GM18519 (cell line): ENCODE results near the gene RTP5.
"Not testable (repeated sequence)": the region's sequence is repeated elsewhere in the genome, so short reads cannot be mapped to it uniquely, and the experiment has no call there.

ENCODE experiments used
- ATAC-seq: cut with Tn5 transposase; IDR thresholded peaks from one replicate; pipeline ENCODE4 v1.9.1; 2021; ENCODE audit warnings: mild to moderate bottlenecking, moderate library complexity; ENCODE audit not compliant: unreplicated experiment, low FRiP score

Gene RTP5

DNA sequence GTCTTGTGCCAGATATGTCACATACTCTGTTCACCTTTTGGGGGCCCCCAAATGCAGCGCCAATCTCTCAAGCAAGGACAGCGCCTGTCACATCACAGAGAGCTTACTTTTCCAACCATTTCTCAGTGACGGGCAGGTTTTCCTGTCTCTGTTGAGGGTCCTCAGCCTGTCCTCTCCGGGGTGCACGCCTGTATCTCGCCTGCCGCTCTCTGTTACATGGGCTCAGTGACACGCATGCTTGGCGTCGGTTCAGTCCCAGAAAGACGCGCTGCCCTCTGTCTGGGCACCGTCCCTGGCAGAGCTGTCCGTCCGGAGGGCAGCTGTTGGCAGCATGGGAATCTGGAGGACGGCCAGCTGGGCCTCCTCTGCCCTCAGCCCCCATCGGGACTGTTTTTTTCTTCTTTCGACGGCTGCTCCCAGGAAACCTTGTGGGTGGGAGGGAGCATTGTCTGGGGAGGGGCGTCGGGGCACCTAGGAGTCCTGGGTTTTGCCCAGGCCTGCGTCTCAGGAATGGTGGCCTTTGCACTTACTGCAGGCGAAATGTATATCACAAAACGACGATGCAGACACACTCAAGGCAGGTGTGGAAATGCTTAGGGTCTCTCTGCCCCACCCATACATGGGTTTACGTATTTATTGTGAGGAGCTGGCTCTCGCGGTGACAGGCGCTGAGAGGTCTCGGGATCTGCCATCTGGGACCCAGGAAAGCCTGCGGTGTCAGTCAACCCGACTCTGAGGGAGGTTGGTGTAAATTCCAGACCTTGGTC, 30.9 kb downstream of the RTP5 start:
- ATAC-seq: no peak

DNA sequence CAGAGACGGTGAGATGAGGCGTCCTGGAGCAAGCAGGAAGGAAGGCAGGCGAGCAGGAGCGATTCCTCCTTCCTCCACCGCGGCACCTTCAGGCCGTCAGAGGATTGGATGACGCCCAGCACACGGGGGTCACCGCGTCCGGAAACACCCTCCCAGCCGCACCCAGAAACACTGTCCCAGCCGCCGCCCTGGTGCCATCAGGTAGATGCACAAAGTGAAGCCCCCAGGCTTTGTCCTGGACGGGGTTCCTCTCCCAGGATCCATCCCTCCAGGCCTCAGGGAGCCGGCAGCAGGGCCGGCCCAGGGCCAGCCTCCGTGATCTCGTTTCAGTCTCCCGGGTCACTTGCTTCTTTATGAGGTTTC, 31.5 kb downstream of the RTP5 start:
- no peak for ATAC-seq

DNA sequence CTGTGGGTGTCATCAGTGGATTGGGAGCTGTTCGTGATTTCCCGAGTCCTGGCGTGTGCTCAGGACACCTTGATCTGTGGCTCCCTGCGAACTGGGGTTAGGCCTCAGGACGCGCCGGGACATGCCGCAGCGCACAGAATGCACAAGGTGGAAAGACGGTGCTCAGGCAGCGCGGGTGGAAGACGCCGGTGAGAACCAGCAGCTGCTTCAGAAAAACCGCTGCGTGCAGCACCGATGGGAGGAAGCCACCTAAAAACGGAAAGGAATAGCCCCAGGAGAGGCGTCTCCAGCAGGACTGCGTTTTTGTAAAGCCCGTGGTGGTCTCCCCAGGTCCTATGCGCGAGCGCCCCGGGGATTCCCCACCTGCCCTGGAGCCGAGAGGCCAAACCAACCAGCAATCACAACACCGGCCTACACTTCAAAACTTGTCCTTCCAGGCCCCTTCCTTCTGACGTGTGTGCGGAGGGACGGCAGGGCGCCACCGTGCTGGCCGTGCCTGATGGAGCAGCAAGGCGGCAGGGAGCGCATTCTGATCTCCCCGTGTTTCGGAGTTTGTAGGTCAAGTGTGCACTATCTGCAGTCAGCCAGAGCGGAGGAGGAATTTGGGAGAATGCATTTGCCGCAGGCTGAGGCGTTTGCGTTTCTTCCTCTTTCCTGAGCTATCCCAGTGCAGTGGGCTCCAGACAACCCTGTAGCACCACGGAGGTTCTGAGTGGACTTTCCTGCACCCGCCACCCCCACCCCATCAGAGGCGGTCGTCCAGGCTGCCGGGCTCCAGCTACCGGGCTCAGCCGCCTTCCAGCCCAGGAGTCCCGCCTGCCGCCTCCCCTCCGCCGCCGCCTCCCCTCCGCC, 32.2 kb downstream of the RTP5 start:
- ATAC-seq: no peak

DNA sequence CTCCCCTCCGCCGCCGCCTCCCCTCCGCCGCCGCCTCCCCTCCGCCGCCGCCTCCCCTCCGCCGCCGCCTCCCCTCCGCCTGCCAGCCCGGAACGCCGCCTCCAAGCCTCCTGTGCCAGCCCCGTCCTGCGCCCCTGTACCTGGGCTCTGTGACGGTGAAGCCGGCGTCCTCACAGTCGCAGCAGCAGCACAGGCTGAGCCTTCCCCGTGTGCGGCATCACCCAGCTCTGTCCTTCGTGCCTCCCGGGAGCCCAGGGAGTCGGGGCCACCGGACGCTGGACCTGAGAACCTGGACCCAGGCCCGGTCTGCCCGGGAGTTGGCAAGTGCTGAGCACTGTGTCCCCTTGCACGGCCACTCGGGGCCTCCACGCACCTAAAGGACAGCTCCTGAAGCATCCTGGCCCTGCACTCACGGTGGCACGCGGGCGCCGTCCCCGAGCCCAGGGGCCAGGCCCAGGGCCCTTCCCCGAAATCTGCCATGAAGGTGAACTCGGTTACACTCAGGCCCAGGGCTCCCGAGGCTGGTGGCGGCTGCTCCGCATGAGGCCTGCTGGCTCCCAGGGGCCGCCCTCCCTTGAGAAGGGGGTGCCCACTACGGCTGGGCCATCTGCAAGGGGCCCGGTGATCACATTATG, 32.9 kb downstream of the RTP5 start:
- ATAC-seq: no peak

DNA sequence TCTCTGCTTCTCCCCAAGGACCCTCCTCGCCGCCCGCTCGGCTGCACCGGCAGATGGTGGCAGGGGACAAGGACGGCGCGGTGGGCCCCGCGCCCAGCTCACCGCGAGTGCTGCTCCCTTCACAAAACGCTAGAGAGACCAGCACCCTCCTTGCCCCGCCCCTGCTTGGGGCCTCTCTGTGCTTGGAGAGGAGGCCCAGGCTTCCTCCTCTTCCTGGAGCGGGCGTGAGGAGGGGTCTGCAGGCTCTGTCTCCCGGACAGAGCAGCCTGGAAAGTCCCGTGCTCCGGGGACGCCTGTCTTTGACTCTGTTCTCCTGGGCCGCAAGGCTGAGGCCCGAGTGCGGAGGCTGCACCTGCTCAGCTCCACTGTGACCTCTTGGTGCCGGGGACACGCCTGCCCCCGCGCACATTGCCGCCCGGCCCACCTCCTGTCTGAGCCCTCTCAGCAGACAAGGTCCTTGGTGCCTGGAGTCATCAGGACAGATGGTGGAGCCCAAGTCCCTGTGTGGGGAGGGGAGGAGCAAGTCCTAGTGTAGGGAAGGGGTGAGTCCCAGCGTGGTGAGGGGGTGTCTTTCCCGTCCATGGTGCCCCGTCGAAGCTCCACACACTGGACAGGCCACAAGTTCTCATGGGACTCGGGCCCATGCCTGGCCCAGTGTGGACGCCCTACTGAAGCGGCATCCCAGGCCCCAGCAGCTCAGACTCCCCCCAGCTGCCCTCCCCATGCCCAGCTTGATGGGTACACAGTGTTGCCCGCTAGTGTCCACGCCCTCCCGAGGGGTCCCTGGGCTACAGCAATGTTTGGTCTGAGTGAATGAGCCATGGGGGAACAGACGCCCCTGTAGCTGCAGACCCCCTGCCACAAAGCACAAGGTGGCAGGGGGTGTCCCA, 33.8 kb downstream of the RTP5 start:
- no peak for ATAC-seq

DNA sequence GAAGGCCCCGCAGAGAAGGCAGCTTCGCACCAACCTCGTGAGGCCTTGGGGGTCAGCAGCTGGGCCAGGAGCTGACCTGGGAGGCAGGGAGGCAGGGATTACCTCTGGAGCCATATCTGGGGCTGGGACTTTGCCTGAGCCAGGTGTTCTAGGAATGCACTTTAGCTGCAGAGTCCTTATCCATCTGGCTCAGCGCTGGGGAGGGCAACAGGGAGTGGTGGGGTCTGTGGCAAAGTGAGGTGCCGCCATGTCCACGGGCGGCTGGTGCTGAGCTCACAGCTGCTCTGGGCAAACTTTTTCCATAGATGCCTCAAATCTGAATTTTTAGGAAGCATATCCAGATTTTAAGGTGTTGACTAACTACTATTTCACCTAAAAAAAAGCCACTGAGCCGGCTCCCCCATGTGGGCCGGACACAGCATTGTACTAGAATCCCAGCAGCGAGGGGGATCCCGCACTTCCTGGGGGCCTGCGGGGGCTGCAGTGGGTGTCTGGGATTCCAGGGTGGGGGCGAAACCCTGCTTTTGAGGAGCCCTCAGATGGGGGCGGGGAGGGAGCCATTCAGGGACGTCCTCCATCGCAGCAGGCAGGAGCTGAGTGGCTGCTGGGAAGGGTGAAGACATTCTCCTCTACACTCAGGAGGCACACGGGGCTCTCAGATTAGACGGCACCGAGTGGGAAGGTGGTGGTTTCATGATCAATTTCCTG, 34.6 kb downstream of the RTP5 start:
- no peak for ATAC-seq

DNA sequence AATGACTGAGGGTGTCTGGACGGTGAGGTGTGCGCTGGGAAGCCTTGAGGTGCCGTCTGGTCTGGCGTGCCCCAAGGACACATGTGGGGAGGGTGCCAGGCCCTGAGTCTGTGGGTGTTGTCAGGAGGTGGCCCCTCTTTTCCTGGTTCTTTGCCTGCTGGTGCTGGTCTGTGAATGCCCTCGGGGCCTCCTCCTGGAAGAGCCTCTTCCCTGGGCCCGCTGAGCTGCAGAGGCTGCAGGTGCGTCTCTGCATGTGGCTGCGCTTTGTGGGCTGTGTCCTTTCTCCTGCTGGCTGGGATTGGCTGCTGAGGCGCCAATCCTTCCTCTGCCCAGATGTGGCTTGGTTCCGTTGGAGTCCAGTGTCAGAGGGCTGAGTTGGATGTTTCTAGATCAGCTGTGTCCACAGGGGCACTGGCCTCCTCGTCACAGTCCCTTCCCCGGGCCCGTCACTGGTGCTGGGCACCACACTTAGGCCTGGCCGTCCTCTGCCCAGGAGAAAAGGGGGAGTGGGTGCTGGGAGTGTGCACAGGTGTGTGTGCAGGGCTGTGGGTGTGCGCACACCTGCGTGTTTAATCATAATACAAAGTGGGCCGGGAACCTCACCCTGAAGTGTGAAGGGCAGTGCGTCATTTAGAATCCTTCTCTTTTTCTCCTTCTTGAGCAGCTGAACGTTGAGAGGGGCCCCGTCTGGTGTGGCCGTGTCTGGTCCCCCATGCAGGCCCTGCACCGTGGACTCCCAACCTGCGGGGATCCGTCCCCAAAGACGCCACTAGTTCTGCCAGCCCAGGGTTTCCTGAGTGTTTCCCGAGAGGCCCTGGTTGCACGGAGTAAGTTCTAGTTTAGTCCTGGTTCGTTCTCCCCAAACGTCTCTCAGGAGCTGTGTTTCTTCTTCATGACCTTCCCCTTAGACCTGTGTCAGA, 35.5 kb downstream of the RTP5 start:
- ATAC-seq: no peak

DNA sequence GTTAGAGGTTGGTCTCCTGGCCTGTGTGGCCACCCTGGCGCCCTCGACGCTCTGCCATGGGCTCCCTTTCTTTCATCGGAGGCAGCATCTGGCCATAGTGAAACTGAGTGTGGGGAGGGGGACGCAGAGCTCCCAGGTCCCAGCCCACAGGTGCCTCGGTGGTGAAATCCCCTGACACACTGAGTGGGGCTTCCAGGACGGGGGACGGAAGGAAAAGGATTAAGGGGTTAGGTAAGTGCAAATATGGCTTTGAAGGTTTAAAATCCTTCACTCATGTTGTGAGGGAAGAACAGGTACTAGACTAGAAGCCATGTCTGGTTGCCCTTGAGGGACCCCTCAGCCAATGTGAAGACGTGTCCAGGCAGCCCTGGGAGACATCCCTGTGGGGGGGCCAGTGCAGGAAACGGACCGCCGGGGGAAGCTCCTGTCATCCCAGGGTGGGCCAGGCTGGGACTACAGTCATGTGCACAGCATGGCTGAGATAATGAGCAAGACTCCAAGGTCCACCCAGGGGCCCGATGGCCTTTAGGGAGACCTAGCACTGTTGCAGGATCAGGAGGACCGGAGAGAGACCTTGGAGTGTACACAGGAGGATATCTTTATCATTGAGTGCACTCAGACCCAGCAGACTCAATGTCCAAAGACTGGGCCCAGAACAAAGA, 36.3 kb downstream of the RTP5 start:
- ATAC-seq: no peak

DNA sequence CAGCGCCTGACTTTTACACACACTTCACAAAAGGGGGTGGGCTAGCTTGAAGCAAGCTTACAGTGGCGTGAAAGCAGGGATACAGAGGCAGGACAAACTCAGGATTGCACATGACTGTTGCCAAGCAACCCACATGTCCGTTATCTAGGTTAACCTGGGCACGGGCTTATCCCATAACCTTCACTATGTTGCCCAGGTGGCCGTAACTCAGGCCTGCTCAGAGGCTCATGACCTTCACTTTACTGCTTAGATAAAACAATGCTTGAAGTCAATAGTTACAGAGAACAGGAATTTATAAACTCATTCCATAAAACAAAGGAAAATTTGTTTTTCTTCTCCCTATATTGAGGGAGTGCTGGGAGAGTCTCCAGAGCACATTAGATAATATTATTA, 36.8 kb downstream of the RTP5 start:
- ATAC-seq: not testable (repeated sequence)

DNA sequence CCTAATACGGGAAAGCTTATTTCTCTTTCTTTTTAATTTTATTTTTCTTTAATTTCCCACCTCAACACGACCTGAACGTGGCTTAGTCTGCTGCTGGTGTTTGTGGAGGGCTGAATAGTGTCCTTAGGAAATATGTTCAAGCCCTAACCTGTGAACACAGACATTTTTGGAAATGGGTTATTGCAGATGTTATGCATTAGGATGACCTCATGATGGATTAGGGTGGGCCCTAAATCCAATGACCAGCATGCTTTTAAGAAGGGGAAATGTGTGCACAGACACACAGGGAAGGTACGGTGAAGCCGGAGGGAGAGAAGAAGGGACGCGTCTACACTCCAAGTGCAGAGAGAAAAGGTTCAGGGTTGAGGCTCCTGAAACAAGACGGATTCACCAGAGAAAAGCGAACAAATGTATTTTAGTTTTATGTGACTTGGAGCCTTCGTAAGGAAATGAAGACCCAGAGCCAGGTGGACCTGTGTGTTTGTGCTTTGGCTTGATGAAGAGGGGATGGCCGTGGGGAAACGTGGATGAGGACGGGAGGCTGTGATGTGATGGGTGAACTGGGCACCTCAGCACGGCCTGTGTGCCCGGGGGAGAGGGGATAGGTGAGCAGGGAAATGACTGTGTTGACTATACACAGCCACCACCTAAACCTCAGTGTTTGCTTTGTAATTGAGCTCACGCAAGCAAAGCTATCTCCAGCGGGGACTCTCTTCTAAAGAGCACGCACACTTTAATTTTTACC, 37.5 kb downstream of the RTP5 start:
- ATAC-seq: no peak

DNA sequence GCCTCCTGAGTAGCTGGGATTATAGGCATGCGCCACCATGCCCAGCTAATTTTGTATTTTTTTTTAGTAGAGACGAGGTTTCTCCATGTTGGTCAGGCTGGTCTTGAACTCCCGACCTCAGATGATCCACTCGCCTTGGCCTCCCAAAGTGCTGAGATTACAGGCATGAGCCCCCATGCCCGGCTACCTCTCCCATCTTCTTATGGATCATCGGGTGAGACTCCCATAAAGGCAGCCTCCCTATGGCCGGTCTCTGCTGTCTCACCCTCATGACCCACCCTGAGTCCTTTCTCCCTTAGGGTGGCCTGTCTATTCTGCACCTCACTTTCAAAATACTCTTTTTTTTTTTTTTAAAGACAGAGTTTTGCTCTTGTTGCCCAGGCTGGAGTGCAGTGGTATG, 38.3 kb downstream of the RTP5 start:
- not testable (repeated sequence) for ATAC-seq

DNA sequence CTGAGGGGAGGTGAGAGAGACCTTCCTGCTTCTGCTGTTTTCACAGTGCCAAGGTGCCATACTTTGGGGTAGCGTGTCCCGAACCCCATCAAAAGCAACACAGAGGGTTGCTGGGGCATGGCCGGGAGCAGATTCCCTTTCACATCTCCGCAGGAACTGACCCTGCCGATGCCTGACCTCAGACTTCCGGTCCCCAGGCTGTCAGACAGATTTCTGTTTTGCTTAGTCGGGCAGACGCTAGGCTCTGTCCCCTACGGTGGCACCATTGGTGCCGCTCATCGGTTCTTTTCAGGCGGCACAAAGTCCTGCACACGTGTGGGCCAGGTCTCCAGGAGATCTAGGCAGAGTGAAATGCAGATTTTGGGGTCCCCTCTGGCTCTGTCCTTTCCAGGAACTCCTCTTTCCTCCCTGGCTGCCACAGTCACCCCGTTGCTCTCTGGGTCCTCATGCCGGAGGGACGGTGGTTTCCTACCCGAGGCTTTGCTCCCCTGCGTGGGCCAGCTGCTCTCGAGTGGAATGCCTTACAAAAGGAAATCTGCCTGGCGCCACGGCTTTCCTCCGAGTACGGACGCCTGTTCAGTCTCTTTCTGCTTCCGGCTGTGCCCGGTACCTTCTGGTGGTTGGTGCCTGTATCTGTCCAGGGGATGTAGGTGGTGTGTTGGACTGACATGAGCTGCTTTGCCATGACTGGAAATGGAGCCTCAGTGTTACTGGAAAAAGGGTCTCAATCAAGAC, 39.3 kb downstream of the RTP5 start:
- no peak for ATAC-seq

DNA sequence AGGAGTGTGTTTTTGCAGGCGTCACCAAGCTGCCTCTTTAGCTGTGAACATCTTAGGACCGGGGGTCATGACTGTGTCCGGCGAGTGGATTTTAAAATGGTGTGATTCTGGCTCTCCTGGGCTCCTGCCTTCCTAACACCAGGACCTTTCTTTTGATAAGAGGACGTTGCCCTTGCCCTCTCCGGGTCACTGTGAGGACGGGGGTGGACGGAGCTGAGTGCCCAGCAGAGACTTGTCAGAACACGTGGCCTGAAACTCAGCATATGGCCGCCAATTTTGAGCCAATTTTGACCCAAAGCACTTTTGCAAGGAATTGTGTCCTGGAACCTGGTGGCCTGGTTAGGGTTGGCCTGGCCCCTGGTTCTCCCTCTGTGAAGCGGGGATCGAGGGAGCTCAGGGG, 40.2 kb downstream of the RTP5 start:
- ATAC-seq: no peak

DNA sequence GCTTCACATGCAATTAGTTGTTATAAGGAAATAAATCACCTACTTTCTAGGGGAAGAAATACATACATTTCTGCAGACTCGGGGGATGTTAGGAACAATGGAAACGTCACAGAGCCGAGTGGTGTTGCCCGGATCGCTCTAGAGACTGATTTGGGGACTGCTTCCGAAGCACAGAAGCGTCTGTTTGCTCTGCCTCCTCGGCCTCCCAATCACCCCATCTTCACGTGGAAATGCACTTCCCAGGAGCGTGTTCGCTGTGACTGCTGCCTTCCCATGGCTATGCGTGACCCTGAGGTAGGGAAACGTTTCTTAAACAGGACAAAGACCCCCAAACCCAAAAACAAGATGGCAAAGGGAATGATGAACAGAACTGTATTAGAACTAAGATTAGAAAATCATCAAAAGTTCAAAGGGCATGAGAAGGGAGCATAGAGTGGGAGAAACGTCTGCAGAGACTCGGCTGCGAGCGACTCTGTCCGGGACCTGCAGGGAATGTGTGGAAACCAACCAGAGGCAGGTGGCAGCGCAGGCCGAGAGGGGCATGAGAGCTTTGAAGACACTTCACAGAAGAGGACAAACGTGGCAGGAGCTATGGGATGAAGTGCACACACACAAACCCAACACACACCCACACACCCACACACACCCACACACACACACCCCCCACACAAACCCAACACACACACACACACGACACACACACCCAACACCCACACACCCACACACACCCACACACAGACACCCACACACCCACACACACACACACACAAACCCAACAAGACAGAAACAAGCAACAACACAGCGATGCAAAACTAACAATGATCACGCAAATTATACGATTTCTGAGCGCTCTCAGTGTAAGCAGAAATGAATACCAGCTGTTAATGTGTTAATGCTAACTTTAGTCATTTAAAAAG, 41.3 kb downstream of the RTP5 start:
- no peak for ATAC-seq

DNA sequence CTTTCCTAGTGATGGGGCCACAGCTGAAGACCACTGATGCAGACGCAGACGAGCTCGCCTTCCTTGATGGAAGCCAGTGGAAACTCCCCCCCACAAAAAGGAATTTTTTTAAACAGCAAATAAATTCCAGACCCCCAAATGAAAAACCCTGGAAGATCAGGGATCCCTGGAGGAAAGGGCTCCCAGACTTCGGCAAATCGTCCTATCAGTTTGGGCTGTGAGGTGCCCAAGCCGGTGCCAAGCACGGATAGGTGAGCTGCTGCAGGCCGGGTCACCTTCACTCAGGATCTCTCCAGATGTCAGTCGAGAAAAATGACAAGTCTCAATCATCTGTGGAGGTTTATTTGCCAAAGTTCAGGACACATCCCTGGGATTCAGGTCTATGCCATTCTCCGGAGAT, 42.0 kb downstream of the RTP5 start:
- ATAC-seq: no peak

DNA sequence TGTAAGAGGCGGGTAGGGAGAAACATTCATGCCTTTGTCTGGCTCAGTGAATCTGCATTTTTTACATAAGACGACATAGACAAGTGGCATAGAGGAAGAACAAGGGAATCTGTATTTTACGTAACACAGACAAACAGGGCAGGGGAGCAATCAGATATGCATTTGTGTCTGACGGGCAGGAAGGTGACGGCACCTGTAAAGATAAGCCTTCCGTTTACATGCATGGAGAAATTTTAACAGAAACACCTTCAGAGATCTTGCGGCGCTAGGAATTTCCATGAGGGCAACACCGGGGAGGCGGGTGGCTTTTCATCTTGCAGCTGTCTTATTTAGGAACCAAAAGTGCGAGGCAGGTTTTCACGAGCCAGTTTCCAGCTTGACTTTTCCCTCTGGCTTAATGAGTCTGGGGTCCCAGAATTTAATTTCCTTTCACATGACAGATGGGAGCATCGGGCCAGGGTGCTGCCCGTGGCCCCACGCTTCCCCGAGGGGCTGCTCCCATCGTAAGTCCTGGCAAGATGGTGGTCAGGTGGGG, 42.6 kb downstream of the RTP5 start:
- no peak for ATAC-seq
